OCI-LY1 (cell line): Measurements from ENCODE around the gene HAT1.
A peak's percentile ranks its signal among the peaks of the same experiment; 100 is the strongest.

Experiments
- H2AFZ ChIP-seq: fragments of 200-600 bp; sonication (generic), shearing (Covaris generic); 2 replicates; pipeline ENCODE4 v1.6.0; 2014; ENCODE audit warnings: antibody characterized with exemption, mild to moderate bottlenecking, low read length
- H3F3A ChIP-seq: fragments of 200-600 bp; sonication (generic), shearing (Covaris generic); 2 replicates; pipeline ENCODE4 v1.6.0; 2014; ENCODE audit warnings: mild to moderate bottlenecking, antibody characterized with exemption, low read length, moderate library complexity; ENCODE audit not compliant: insufficient read depth
- H3K27ac ChIP-seq: fragments of 200-600 bp; sonication (generic); 2 replicates; pipeline ENCODE4 v1.5.1; 2014; ENCODE audit warnings: low read length, mixed run types, mild to moderate bottlenecking, low read depth; ENCODE audit not compliant: poor library complexity, severe bottlenecking
- H3K27me3 ChIP-seq: fragments of 200-600 bp; sonication (generic); 2 replicates; pipeline ENCODE4 v1.6.0; 2014; ENCODE audit warnings: antibody characterized with exemption, mild to moderate bottlenecking, low read length, moderate library complexity; ENCODE audit not compliant: insufficient read depth
- H3K36me3 ChIP-seq: fragments of 200-600 bp; sonication (generic); 2 replicates; pipeline ENCODE4 v1.6.1; 2014; ENCODE audit warnings: mild to moderate bottlenecking, antibody characterized with exemption, low read length, moderate library complexity, mixed read lengths; ENCODE audit not compliant: insufficient read depth
- H3K4me1 ChIP-seq: fragments of 200-600 bp; sonication (generic); 2 replicates; pipeline ENCODE4 v1.5.1; 2014; ENCODE audit warnings: mild to moderate bottlenecking, low read length, moderate library complexity; ENCODE audit not compliant: insufficient read depth, severe bottlenecking
- H3K4me2 ChIP-seq: fragments of 200-600 bp; sonication (generic), shearing (Covaris generic); 2 replicates; pipeline ENCODE4 v1.6.1; 2014; ENCODE audit warnings: low read length
- H3K4me3 ChIP-seq: fragments of 200-600 bp; sonication (generic); 2 replicates; pipeline ENCODE4 v1.5.1; 2014; ENCODE audit warnings: low read length, low read depth, mild to moderate bottlenecking, mixed read lengths; ENCODE audit not compliant: poor library complexity, severe bottlenecking
- H3K79me2 ChIP-seq: fragments of 200-600 bp; shearing (Covaris generic); 2 replicates; pipeline ENCODE4 v1.6.1; 2016; ENCODE audit warnings: mixed run types, low read length, mixed read lengths; ENCODE audit not compliant: insufficient read depth
- H3K9ac ChIP-seq: fragments of 200-600 bp; sonication (generic), shearing (Covaris generic); 2 replicates; pipeline ENCODE4 v1.6.1; 2014; ENCODE audit warnings: mild to moderate bottlenecking, low read length, mixed read lengths
- H3K9me2 ChIP-seq: fragments of 200-600 bp; sonication (generic), shearing (Covaris generic); 2 replicates; pipeline ENCODE4 v1.6.1; 2014; ENCODE audit warnings: low read depth, mild to moderate bottlenecking, low read length, mixed read lengths
- H3K9me3 ChIP-seq: fragments of 200-600 bp; shearing (Covaris generic); 2 replicates; pipeline ENCODE4 v1.6.1; 2014; ENCODE audit warnings: low read length, mixed read lengths
- H4K20me1 ChIP-seq: fragments of 200-600 bp; sonication (generic), shearing (Covaris generic); 2 replicates; pipeline ENCODE4 v1.6.0; 2016; ENCODE audit warnings: mild to moderate bottlenecking, low read length; ENCODE audit not compliant: insufficient read depth
- EZH2 ChIP-seq: fragments of 200-600 bp; sonication (generic), shearing (Covaris generic); IDR thresholded peaks from 2 replicates; pipeline ENCODE4 v1.8.0; 2017; ENCODE audit warnings: borderline replicate concordance, mixed run types, mild to moderate bottlenecking, antibody characterized with exemption, low read length, moderate library complexity, mixed read lengths
- TF ChIP-seq, protein P1 (sequence below): fragments of 200-600 bp; sonication (generic), shearing (Covaris generic); IDR thresholded peaks from 2 replicates; pipeline ENCODE4 v1.5.1; 2017; ENCODE audit warnings: mild to moderate bottlenecking, antibody characterized with exemption, low read length, moderate library complexity, mixed read lengths

The HAT1 gene, protein sequence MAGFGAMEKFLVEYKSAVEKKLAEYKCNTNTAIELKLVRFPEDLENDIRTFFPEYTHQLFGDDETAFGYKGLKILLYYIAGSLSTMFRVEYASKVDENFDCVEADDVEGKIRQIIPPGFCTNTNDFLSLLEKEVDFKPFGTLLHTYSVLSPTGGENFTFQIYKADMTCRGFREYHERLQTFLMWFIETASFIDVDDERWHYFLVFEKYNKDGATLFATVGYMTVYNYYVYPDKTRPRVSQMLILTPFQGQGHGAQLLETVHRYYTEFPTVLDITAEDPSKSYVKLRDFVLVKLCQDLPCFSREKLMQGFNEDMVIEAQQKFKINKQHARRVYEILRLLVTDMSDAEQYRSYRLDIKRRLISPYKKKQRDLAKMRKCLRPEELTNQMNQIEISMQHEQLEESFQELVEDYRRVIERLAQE

DNA sequence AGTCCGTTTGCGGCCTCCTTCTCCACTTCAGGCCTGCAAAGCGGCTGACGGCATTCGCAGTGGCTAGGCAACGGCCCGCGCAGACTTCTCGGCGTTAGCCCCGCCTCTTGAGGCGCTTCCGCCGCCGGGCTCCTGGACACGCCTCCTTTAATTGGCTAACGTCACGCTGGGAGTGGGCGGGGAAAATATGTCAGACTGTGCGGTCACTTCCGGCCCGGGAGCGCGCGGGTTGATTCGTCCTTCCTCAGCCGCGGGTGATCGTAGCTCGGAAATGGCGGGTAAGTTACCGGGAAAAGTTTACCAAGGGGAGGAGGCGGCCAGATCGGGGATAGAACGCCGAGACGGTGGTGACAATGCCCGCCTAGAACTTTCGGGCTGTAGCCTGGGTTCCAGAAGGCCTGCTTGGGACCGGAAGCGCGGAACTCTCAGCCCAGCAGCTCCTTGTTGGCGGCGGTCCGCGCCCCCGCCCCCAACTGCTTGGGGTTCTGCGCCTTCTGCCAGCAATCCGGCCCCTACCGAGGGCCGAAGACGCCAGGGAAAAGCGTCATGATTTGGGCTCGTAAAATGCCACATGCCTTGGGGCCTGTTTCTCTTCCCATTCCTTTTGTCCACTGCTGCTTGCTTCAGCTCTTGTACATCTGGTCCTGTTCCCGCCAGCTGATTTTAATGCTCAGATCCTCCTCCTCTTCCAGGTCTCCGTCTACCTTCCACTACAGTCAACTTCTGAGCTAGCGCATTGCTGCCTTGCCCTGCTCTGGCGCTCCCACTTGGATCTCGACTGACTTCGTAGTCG, at the start of gene HAT1:
Gene HAT1 (plus strand): TSS at position 232 of the 793 bp plus-strand sequence. CDS start 40 bp downstream, at position 272.
- Histone ChIP-seq H3K9me3 (no peaks in the 10 kb centered on the region), H3K9ac (peak within 1 kb of the TSS; percentile 86), H3K27me3 (no peaks in the 10 kb centered on the region), H3K27ac (peak within 1 kb of the TSS; percentile 51), H3F3A (no peaks in the 10 kb centered on the region), H4K20me1 (no peaks in the 10 kb centered on the region), H3K9me2 (no peaks in the 10 kb centered on the region), H3K4me2 (peak within 1 kb of the TSS; percentile 89), H2AFZ (peak within 1 kb of the TSS; percentile 87; the same call in 1 of the 2 replicates), H3K79me2 (peaks cover 26% of the 10 kb centered on the region), H3K4me3 (peak within 1 kb of the TSS; percentile 86), H3K4me1 (peaks cover 28% of the 10 kb centered on the region), H3K36me3 (peaks cover 21% of the 10 kb centered on the region)
- TF ChIP-seq, protein P1, sequence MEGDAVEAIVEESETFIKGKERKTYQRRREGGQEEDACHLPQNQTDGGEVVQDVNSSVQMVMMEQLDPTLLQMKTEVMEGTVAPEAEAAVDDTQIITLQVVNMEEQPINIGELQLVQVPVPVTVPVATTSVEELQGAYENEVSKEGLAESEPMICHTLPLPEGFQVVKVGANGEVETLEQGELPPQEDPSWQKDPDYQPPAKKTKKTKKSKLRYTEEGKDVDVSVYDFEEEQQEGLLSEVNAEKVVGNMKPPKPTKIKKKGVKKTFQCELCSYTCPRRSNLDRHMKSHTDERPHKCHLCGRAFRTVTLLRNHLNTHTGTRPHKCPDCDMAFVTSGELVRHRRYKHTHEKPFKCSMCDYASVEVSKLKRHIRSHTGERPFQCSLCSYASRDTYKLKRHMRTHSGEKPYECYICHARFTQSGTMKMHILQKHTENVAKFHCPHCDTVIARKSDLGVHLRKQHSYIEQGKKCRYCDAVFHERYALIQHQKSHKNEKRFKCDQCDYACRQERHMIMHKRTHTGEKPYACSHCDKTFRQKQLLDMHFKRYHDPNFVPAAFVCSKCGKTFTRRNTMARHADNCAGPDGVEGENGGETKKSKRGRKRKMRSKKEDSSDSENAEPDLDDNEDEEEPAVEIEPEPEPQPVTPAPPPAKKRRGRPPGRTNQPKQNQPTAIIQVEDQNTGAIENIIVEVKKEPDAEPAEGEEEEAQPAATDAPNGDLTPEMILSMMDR = no peak
- no peak for TF ChIP-seq EZH2

DNA sequence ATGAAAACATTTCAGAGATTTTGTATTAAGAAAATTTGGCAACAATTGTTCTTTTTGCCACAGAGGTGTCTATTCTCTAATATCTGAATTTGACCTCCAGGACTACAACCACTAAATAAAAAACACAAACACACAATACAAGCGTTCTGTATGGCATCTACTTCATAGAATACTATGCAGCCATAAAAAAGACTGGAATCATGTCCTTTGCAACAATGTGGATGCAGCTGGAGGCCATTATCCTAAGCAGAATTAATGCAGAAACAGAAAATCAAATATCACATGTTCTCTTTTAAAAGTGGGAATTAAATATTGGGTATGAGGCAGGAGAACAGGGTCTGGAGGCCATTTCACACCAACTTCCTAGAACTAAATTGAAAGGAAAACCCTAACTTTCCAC, 47.7 kb upstream of the HAT1 start:
- Histone ChIP-seq H3K36me3 (peaks cover 47% of the 10 kb centered on the region), H2AFZ (no peak overlapping the region), H4K20me1 (no peaks in the 10 kb centered on the region), H3K9ac (no peak overlapping the region), H3K4me3 (no peak overlapping the region), H3K27me3 (no peaks in the 10 kb centered on the region), H3K4me2 (no peak overlapping the region), H3K9me2 (no peaks in the 10 kb centered on the region), H3F3A (no peaks in the 10 kb centered on the region), H3K79me2 (peaks cover 35% of the 10 kb centered on the region), H3K27ac (no peak overlapping the region), H3K9me3 (no peaks in the 10 kb centered on the region), H3K4me1 (no peaks in the 10 kb centered on the region)
- no peak for TF ChIP-seq EZH2
- TF ChIP-seq, protein P1 = no peak

DNA sequence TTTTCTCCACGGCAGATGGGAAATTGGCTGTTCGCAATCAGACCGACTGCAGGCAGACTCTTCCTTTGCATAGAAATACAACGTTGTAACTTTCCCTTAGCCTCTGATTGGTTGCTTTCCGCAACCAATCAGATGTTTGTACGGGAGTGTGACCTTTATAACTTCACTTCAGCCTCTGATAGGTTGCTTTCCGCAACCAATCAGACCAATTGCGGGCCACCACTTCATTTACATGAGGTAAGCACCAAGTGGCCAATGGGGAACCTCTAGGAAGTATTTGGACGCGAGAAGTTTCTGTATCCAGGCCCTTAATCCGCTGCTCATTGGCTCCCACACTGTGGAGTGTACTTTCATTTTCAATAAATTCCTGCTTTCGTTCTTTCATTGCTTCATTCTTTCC, 47.3 kb upstream of the HAT1 start:
- no peaks in the 10 kb centered on the region for H3K9me3 ChIP-seq
- H2AFZ ChIP-seq = no peak overlapping the region

More for the DNA sequence above, 47.3 kb upstream of the HAT1 start:
- no peak for TF ChIP-seq EZH2
- TF ChIP-seq, protein P1 = no peak
- Histone ChIP-seq H3K9ac (no peak overlapping the region), H3K4me1 (no peaks in the 10 kb centered on the region), H3K4me2 (no peak overlapping the region), H3K79me2 (peaks cover 35% of the 10 kb centered on the region), H3F3A (no peaks in the 10 kb centered on the region), H3K4me3 (no peak overlapping the region), H3K9me2 (no peaks in the 10 kb centered on the region), H4K20me1 (no peaks in the 10 kb centered on the region), H3K27ac (no peak overlapping the region), H3K36me3 (peaks cover 43% of the 10 kb centered on the region), H3K27me3 (no peaks in the 10 kb centered on the region)
